Gastrocnemius medialis (tissue), 4 donors: ENCODE data around the gene MRM2. TPM values are rescaled to one million over a fixed set of nuclear protein-coding genes. Genes with fewer than 3 reads are reported as not detected.

Experiments used
- ATAC-seq, 2 donors: fragments of 150-250 bp; one replicate each; pipeline ENCODE4 v1.9.1; 2016
- DNase-seq, 2 donors: peaks; one replicate each; pipeline ENCODE4 v3.0.0-alpha.2; 2019
- H3K27ac ChIP-seq, 4 donors: fragments of 200-600 bp; sonication (generic); 1 replicate in 1 of 4; 2 replicates in 3 of 4; pipeline ENCODE4 v1.5.1; 2016 to 2018; ENCODE audit warnings: mild to moderate bottlenecking in 2 of 4, moderate library complexity in 1 of 4
- H3K27me3 ChIP-seq, 3 donors: fragments of 200-600 bp; sonication (generic) in 2 of 3; 1 replicate in 1 of 3; 2 replicates in 2 of 3; pipeline versions ENCODE4 v1.5.1 to v1.6.0; 2016 to 2019; ENCODE audit warnings: mild to moderate bottlenecking in 1 of 3, moderate library complexity in 1 of 3
- H3K36me3 ChIP-seq, 2 donors: fragments of 200-600 bp; sonication (generic) in 1 of 2; one replicate each; pipeline ENCODE4 v1.5.1; 2017 to 2018
- H3K4me1 ChIP-seq, 2 donors: fragments of 200-600 bp; sonication (generic) in 1 of 2; one replicate each; pipeline ENCODE4 v1.5.1; 2016 to 2017; ENCODE audit warnings: mild to moderate bottlenecking in 2 of 2
- H3K4me3 ChIP-seq, 4 donors: fragments of 200-600 bp; sonication (generic) in 3 of 4; 1 replicate in 1 of 4; 2 replicates in 3 of 4; pipeline ENCODE4 v1.5.1; 2016 to 2019; ENCODE audit warnings: mild to moderate bottlenecking in 2 of 4
- H3K9me3 ChIP-seq, 3 donors: fragments of 200-600 bp; sonication (generic) in 2 of 3; 1 replicate in 1 of 3; 2 replicates in 2 of 3; pipeline ENCODE4 v1.5.1; 2016 to 2019
- POLR2A ChIP-seq, 2 donors: fragments of 450-650 bp; IDR thresholded peaks; one replicate each; pipeline ENCODE4 v1.6.1; 2017; ENCODE audit warnings: antibody characterized with exemption in 2 of 2, mild to moderate bottlenecking in 2 of 2, moderate library complexity in 2 of 2
- in situ Hi-C, 4 donors: fragments of 200-750 bp; cut with MboI; loops; one replicate each; pipeline versions ENCODE4 v1.15.0 to v1.8.0; 2017; ENCODE audit warnings: low sequenced_read_pairs in 4 of 4
- intact Hi-C: fragments of 100-400 bp; cut with DNase I; formaldehyde crosslinking; loops from one replicate; pipeline ENCODE4 v1.15.1; 2023; ENCODE audit warnings: low total_unique reads
- total RNA-seq, 4 donors: library from RNA; depleted of rRNA; stranded (reverse); fragments of >200 nt; gene quantifications; one replicate each; pipeline versions ENCODE4 v1.1.0 to v1.2.3, GENCODE V29; 2016
- TF ChIP-seq, protein P1 (sequence below), 5 experiments: fragments of 450-650 bp in 3 of 5; fragments of 200-600 bp in 2 of 5; sonication (generic) in 2 of 5; IDR thresholded peaks in 4 of 5; conservative IDR thresholded peaks in 1 of 5; 1 replicate in 4 of 5; 2 replicates in 1 of 5; pipeline ENCODE4 v1.5.1; 2016 to 2019; ENCODE audit warnings: antibody characterized with exemption in 5 of 5, mild to moderate bottlenecking in 3 of 5, moderate library complexity in 3 of 5

MRM2 gene
- total RNA-seq, 4 donors from 2014 or later = 14.1 to 41.7 (median 16.9) TPM

DNA sequence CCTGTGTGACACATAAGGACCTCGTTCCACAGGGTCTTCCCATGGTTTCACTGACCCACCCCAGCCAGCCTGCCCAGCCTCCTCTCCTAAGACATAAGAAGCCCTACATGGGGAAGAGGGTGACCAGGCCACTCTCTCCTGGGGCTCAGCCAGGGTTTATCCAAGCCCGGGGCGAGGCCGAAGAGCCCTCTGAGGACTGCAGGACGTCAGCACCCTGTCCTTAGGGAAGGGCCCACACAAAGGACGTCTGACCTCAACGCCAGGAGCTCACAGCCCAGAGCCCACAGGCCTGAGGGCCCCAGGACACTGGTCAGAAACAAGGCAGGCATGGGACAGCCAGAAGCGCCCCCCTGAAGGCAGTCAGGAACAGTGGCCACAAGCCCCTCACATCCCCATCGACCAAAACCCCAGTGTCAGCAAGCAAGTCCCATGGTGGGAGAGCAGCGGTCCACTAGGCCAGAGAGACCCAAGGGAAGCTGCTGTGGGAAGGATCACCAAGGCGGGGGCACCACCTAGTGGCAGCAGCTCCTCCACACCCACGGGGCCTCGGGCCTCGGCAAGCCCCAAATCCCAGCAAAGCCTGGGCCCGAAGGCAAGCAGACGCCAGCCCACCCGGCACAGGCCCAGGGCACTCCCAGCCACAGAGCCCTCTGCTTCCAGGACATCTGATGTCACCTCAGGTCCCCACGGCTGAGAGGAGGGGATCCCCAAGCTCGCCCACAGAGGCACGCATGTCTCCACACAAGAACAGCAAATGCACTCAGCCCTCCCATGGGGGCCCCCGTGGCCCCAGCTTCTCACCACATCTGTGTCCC is 32.7 kb downstream of the MRM2 start:
- no peak overlapping the region for H3K4me3 ChIP-seq
- peaks cover 0 to 37% of the 10 kb centered on the region in 2 donors for H3K36me3 ChIP-seq
- intact Hi-C loops (loop anchor here (1.0 to 2.0 kb wide), 2 partner anchors 105 to 545 kb away; no protein-coding TSS in a partner anchor), in situ Hi-C loops (loop anchor here in 2 of 4 donors (25.0 kb wide), 2 partner anchors 547 to 622 kb away; partner anchors contain the start of gene ELFN1 (in 1 of the 2))
- H3K27me3 ChIP-seq = no peaks in the 10 kb centered on the region
- peaks cover 0 to 7% of the 10 kb centered on the region in 2 donors for H3K4me1 ChIP-seq
- ATAC-seq (peak; percentile 46 to 83), DNase-seq (peak; percentile 38 to 53)
- H3K27ac ChIP-seq = no peak overlapping the region
- TF ChIP-seq POLR2A (IDR thresholded peaks at IDR 0.05) = no peak
- TF ChIP-seq, protein P1, sequence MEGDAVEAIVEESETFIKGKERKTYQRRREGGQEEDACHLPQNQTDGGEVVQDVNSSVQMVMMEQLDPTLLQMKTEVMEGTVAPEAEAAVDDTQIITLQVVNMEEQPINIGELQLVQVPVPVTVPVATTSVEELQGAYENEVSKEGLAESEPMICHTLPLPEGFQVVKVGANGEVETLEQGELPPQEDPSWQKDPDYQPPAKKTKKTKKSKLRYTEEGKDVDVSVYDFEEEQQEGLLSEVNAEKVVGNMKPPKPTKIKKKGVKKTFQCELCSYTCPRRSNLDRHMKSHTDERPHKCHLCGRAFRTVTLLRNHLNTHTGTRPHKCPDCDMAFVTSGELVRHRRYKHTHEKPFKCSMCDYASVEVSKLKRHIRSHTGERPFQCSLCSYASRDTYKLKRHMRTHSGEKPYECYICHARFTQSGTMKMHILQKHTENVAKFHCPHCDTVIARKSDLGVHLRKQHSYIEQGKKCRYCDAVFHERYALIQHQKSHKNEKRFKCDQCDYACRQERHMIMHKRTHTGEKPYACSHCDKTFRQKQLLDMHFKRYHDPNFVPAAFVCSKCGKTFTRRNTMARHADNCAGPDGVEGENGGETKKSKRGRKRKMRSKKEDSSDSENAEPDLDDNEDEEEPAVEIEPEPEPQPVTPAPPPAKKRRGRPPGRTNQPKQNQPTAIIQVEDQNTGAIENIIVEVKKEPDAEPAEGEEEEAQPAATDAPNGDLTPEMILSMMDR (IDR thresholded peaks at IDR 0.05 in 4 of 5, conservative IDR thresholded peaks at IDR 0.05 in 1 of 5) = peak; percentile 52 to 83 (median 74)
- H3K9me3 ChIP-seq = no peaks in the 10 kb centered on the region

DNA sequence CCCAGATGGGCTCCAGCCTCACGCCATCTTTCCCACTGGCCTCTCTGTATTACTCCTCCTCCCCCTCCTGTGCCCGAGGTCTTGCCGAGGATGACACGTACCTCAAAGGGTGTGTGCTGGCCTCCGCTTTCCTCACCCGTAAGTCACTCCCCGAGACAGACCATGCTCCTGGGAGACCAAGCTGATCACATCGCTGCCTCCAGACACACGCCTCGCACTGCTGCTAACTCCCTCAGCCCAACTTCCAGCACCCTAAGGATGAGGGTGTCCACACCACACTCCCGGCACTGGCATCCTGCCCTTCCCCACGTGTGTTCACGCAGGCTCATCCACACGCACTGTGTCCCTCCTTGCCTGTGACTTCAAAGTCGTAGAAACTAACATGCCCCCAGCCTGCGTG is 33.3 kb downstream of the MRM2 start:
- in situ Hi-C loops (loop anchor here in 2 of 4 donors (25.0 kb wide), 2 partner anchors 546 to 621 kb away; partner anchors contain the start of gene ELFN1 (in 1 of the 2)), intact Hi-C loops (loop anchor here (1.0 to 2.0 kb wide), 2 partner anchors 104 to 544 kb away; no protein-coding TSS in a partner anchor)
- Histone ChIP-seq H3K4me3 (no peak overlapping the region), H3K4me1 (peaks cover 0 to 7% of the 10 kb centered on the region in 2 donors), H3K36me3 (peaks cover 0 to 31% of the 10 kb centered on the region in 2 donors), H3K27ac (no peak overlapping the region), H3K9me3 (no peaks in the 10 kb centered on the region), H3K27me3 (no peaks in the 10 kb centered on the region)
- no peak for TF ChIP-seq POLR2A (IDR thresholded peaks at IDR 0.05)
- TF ChIP-seq, protein P1 (IDR thresholded peaks at IDR 0.05 in 4 of 5, conservative IDR thresholded peaks at IDR 0.05 in 1 of 5) = no peak
- DNase-seq (no peak), ATAC-seq (no peak)

DNA sequence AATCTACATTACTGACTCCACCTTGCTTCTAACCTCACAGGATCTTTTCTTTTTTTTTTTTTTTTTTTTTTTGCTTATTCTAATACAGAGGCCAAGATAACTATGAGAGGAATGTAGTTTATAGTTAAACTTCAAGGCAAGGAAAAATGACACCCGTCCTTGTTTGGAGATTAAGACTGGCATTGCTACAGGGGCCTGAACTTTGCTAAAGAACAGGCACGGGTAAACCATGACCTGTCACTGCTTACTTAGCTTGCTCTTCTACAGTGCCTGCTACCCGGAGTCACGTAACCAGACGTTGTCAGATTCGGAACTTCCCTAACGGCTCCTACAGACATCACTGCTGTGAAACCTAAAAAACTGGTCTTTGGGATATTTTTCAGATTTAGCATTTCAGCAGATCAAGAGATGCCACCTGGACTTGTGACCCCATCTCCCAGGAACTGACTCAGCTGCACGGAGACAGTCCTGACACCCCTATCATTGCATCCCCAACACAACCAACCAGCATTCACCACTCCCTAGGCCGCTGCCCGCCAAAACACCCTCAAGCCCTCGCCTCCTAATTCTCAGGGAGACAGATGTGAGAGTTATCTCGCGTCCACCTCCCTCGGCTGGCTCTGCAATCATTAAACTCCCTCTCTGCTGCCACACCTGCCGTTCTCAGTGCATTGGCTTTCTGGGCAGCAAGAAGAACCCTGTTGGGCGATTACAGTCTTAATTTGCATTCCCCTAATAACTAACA is 36.8 kb downstream of the MRM2 start:
- Histone ChIP-seq H3K27me3 (no peaks in the 10 kb centered on the region), H3K9me3 (no peaks in the 10 kb centered on the region), H3K27ac (no peak overlapping the region), H3K4me1 (peaks cover 0 to 7% of the 10 kb centered on the region in 2 donors), H3K36me3 (no peaks in the 10 kb centered on the region), H3K4me3 (no peak overlapping the region)
- TF ChIP-seq, protein P1 (IDR thresholded peaks at IDR 0.05 in 4 of 5, conservative IDR thresholded peaks at IDR 0.05 in 1 of 5) = no peak
- TF ChIP-seq POLR2A (IDR thresholded peaks at IDR 0.05) = no peak
- intact Hi-C loops = no loop called here
- ATAC-seq (no peak), DNase-seq (peak in 1 of 2 donors; percentile 4)
- in situ Hi-C loops = loop anchor here in 2 of 4 donors (25.0 kb wide), 2 partner anchors 543 to 618 kb away; partner anchors contain the start of gene ELFN1 (in 1 of the 2)

DNA sequence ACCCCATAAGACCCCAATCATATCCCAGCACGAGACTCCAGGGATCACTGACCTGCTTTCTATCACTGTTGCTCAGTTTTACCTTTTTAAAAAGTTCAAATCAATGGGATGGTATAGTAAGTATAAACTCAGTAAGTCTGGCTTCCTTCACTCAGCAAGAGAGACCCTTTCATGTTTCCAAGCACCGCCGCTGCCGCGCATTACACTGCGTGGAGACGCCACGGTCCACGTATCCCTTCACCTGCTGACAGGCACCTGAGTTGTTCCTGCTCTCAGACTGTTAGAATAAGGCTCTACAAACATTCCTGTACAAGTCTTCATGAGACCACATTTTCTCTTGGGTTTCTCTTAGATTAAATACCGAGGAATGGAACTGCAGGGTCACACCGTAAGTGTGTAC is 37.6 kb downstream of the MRM2 start:
- Histone ChIP-seq H3K27me3 (no peaks in the 10 kb centered on the region), H3K4me3 (no peak overlapping the region), H3K36me3 (no peaks in the 10 kb centered on the region), H3K9me3 (no peaks in the 10 kb centered on the region), H3K27ac (no peak overlapping the region), H3K4me1 (peaks cover 0 to 5% of the 10 kb centered on the region in 2 donors)
- intact Hi-C loops (no loop called here), in situ Hi-C loops (loop anchor here in 2 of 4 donors (25.0 kb wide), 2 partner anchors 542 to 617 kb away; partner anchors contain the start of gene ELFN1 (in 1 of the 2))
- no peak for ATAC-seq
- DNase-seq = no peak
- no peak for TF ChIP-seq POLR2A (IDR thresholded peaks at IDR 0.05)
